Measurements from ENCODE around the gene DDX20.
"Not testable (repeated sequence)": the region's sequence is repeated elsewhere in the genome, so short reads cannot be mapped to it uniquely, and the experiment has no call there.

The DDX20 gene

DNA sequence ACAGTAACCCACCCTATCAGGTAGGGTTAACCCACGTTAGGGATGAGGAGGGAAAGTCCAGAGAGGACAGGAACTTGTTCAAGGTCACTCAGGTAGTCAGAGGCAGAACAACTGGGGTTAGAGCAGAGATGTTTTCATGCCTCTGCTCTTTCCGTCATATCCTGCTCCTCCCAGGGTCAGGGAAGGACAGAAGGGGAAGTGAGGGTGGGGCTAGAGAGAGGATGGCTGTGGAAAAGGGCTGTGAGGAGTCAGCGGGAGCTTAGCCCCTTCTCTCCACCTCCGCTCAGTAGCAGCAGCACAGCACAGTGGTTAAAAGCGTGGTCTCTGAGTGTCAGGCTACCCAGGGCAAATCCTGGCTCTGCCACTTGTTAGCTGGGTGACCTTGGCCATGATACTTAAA lies 36.5 kb downstream of the DDX20 start:
- no peak for DNase-seq

DNA sequence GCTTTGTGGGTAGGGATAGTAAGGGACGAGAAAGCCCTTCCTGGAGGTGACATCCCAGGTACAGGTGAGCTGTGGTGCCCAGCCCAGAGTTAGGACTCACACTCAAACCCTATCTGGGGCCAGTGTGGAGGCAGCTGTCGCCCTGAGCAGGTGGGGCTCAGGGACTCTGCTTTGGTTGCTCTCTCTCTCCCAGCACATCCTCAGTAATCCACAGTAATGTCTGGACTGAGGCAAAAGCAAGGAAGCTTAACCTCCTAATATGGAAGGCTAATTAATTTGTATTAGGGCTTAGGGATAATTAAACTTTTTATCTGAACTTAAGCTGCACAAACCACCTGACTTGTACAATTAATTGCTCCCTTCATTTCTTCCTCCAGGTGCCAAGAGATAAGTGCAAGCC lies 38.2 kb downstream of the DDX20 start:
- DNase-seq = no peak

GRCh38 chr1:111795401-111795800 lies 39.7 kb downstream of the DDX20 start:
- DNase-seq = no peak

DNA sequence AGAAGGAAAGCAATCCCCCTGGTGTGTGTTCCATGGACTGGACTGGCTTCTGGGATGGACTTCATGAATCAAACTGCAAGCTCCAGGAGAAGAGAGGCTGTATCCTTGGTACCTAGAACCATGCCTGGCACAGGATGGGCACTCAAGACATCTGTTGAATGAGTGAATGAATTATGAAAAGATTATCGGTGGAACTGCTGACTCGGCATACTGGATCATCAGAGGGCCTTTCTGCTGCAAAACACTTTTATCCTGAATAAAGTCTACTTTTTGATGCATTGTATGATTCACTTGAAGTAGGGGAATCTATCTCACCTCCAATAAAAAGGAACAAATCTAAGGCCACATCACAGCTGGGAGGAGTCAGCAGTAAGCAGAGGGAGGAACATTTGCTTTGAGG lies 42.9 kb downstream of the DDX20 start:
- no peak for DNase-seq

DNA sequence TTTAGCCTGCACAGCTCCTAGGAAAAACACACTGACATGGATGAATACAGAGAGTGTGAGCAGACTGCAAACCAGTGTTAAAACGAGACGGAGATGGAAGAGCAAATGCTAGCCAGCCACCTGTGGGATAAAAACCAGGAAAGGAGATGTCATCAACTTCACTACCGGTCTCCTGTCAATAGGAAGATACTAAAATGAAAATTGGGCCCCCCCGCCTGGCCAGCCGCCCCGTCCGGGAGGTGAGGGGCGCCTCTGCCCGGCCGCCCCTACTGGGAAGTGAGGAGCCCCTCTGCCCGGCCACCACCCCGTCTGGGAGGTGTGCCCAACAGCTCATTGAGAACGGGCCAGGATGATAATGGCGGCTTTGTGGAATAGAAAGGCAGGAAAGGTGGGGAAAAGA lies 44.0 kb downstream of the DDX20 start:
- DNase-seq = not testable (repeated sequence)

DNA sequence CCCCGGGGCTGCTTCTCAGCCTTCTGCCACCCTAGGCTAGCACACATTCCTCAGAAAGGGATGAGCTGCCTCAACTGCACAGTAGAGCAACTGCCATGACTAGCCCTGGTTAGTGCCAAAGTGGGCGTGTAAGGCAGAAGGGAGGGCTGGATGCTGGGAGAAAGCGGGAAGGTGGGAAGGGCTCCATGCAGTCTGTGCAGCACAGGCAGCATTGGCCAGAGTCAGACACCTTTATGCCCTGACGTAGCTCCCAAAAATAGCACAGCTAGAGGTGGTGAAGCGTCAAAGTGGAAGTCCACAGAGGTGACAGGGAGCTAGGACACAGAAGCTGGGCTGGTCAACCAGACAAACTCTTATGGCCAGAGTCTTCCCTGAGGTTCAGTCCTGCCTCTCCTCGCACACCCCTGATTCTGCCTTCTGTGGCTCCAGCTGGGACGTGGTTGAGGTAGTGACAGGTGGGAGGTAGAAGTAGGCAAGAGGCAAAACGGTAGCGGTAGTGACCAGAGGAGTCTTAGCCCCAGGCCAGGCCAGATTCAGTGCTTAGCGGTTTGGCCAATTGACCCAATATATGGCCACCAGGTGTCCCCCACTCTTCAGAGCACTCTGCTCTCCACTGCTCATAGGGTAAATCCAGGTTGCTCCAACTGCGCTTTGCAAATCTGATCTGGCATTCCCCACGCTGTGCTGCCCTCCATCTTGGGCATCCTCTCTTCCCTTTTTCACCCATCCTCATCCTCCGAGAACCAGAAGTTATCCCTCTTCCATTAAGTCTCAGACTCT lies 45.6 kb downstream of the DDX20 start:
- DNase-seq = no peak

DNA sequence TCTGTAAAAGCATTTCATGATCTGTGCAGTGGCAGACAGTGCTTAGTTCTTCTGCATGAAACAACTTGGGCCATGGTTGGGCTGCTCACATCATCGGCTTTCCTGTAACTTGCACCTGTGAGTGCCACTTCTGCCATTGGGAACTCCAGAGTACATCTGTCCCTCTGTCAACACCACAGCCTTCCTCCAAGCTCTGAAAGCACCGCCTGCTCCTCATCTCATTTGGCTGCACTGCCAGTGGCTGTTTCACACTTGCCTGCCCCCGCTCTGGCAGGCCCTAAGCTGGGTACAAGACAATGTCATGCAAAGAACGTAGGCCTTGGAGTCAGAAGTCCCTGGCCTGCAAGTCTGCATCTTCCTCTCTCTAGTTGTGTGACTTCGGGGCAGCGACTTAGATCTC lies 46.4 kb downstream of the DDX20 start:
- no peak for DNase-seq

- no peak for DNase-seq
Measured at GRCh38 chr1:111802984-111803383, 47.3 kb downstream of the DDX20 start.

GRCh38 chr1:111803951-111804350 lies 48.2 kb downstream of the DDX20 start:
- DNase-seq = no peak

- DNase-seq = no peak
Measured at GRCh38 chr1:111804776-111805175, 49.1 kb downstream of the DDX20 start.

- no peak for DNase-seq
Measured at GRCh38 chr1:111805251-111805650, 49.5 kb downstream of the DDX20 start.

DNA sequence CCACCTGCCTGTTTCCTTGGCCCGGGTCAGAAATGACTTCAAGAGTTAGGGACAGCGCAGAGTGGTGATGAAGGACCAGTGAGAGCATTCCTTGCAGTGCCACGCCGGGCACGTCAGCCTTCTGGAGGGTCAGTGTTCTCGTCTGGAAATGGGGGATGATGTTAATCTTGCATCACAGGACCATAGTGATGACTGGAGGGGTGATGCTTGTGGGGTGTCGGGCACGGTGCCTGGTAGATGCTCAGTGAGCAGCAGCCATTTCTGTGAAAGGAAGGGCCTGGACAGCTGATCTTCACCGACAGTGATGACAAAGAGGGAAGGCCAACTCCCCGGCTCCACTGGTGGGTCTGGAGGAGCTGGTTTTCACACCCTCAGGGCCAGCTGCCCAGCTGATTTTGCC lies 56.2 kb downstream of the DDX20 start:
- no peak for DNase-seq

GRCh38 chr1:111812306-111812705 lies 56.6 kb downstream of the DDX20 start:
- no peak for DNase-seq

DNA sequence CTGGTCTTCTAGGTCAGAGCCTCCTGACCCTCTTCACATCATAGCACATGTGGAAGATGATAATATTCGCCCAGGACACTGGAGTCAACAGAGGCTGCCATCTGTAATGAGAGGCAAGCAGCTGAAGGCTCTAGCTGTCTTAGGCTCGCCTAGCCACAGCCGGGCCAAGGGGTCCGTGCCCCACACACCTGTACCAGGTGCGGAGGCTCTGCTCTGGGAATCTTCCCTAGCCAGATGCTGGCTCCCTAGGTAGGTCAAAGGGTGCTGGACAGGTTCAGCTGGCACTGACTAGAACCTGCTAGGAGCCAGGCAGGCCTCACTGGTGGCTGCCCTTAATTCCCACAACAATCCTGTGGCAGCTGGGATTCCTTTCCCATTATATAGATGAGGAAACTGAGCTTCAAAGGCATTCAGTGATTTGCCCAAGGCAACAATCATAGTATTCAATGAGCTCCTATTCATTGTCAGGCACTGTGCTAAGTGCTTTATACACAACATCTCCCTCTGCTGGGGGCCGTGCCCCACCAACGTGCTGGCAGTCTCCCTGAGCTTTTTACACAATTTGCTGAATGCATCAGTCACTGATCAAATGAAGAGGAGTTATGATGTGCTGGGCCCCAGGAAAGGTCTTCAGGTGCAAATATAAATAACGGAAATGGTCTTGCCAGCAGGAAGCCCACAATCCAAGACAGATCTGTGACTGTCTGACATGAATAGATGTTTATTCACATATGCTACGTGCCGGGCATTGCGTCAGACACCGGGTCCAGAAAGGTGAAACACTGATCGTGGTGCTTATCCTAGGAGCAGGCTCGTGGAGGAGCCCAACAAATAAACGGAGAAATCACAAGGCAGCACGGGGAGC lies 58.0 kb downstream of the DDX20 start:
- DNase-seq = no peak

- DNase-seq = no peak
Measured at GRCh38 chr1:111814305-111814628, 58.6 kb downstream of the DDX20 start.

DNA sequence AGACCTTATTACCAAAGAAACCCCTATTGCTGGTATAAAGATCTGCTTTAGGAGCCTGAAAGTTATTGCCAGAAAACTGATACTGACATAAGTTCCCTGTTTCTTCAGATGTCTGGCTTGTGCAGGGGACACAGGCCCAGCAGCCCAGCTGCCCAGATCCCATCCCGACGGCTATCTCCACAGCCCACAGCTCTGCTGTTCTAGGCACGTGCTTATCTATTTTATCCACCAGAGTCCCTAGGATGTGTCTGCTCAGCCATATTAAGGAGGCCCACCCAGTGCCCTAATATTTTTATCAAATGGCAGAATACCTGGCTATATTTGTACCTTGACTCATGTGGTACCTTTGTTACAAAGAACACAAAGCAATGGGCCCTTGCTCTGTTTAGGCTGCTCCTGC lies 58.9 kb downstream of the DDX20 start:
- DNase-seq = no peak

Measured in bone marrow (tissue), 2 donors.